Measurements from ENCODE around the gene TMEM53.
"Not testable (repeated sequence)": the region's sequence is repeated elsewhere in the genome, so short reads cannot be mapped to it uniquely, and the experiment has no call there.

The TMEM53 gene

DNA sequence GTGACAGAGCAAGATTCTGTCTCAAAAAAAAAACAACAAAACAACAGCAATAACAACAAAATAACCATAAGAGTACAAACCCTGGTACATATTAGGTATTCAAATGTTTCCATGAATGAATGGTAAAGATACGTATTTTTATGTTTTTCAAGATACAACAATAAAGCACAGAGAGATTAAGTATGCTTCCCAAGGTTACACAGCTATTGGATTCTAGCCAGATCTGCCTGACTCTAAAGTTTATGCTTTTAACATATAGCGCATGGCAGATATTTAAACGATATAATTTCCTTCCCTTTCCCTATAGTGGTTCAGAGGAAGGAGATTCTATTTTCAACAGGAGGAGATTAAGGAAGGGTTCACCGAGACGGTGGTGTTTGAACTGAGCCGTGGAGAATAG, 31.2 kb upstream of the TMEM53 start:
- Histone ChIP-seq H3K4me1 (ENCODE audit: low read depth, poor library complexity, severe bottlenecking) (peaks cover 11% of the 10 kb centered on the region), H3K27me3 (ENCODE audit: insufficient read depth, low read depth) (no peaks in the 10 kb centered on the region), H3K36me3 (ENCODE audit: insufficient read depth) (no peaks in the 10 kb centered on the region), H3K9ac (no peak overlapping the region), H3K79me2 (ENCODE audit: insufficient read depth, low read depth) (no peaks in the 10 kb centered on the region), H3K4me2 (no peak overlapping the region), H2AFZ (ENCODE audit: low read depth) (no peak overlapping the region), H4K20me1 (ENCODE audit: insufficient read depth) (no peaks in the 10 kb centered on the region; the same call in 1 of the 2 replicates), H3K4me3 (IDR thresholded peaks at IDR 0.05; ENCODE audit: insufficient read depth, low read depth, low read length) (no peak overlapping the region), H3K27ac (no peak overlapping the region)
- TF ChIP-seq, protein P1, sequence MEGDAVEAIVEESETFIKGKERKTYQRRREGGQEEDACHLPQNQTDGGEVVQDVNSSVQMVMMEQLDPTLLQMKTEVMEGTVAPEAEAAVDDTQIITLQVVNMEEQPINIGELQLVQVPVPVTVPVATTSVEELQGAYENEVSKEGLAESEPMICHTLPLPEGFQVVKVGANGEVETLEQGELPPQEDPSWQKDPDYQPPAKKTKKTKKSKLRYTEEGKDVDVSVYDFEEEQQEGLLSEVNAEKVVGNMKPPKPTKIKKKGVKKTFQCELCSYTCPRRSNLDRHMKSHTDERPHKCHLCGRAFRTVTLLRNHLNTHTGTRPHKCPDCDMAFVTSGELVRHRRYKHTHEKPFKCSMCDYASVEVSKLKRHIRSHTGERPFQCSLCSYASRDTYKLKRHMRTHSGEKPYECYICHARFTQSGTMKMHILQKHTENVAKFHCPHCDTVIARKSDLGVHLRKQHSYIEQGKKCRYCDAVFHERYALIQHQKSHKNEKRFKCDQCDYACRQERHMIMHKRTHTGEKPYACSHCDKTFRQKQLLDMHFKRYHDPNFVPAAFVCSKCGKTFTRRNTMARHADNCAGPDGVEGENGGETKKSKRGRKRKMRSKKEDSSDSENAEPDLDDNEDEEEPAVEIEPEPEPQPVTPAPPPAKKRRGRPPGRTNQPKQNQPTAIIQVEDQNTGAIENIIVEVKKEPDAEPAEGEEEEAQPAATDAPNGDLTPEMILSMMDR (conservative IDR thresholded peaks at IDR 0.05; ENCODE audit: low read depth, low read length): no peak

DNA sequence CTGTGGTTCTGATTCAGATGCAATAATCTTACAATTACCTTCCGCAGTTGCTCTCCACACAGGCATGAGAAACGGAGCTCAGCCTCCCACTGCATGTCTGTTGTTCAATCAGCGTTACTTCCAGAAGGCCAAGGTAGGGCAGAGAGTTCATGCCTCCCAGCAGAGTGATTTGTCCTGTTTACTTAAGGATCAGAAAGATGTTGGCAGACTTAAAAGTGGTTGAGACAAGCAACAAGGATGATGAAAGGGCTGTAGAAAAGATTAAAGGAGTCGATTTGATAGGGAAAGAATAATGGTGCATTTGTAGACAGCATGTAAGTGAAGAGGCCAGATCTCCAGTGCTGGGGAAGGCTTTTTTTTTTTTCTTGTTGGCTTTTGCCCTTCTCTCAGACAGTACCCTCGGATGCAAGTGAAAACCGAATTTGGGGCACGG, 26.9 kb upstream of the TMEM53 start:
- Histone ChIP-seq H3K27ac (no peak overlapping the region), H2AFZ (ENCODE audit: low read depth) (no peak overlapping the region), H3K36me3 (ENCODE audit: insufficient read depth) (no peaks in the 10 kb centered on the region), H3K4me3 (IDR thresholded peaks at IDR 0.05; ENCODE audit: insufficient read depth, low read depth, low read length) (no peak overlapping the region), H3K9ac (no peak overlapping the region), H4K20me1 (ENCODE audit: insufficient read depth) (no peaks in the 10 kb centered on the region), H3K79me2 (ENCODE audit: insufficient read depth, low read depth) (no peaks in the 10 kb centered on the region), H3K4me2 (no peak overlapping the region), H3K27me3 (ENCODE audit: insufficient read depth, low read depth) (no peaks in the 10 kb centered on the region), H3K4me1 (ENCODE audit: low read depth, poor library complexity, severe bottlenecking) (no peaks in the 10 kb centered on the region)
- TF ChIP-seq, protein P1 (conservative IDR thresholded peaks at IDR 0.05; ENCODE audit: low read depth, low read length): no peak

DNA sequence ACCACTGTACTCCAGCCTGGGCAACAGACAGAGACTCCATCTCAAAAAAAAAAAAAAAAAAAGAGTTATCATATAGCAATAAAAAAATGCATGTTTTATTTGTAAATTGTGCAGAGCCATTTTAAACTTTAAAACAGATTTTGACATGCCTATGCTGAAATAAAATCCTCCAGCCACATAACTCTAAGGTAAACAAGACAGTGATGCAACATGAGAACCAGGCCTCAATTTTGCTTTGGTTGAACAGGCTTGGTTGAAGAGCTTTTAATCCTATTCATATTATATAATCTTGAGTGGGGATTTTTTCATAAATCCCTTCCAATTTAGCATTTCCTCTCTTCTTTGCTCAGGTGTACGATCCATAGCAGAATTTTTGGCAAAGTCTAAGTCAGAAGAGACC, 26.3 kb upstream of the TMEM53 start:
- TF ChIP-seq, protein P1 (conservative IDR thresholded peaks at IDR 0.05; ENCODE audit: low read depth, low read length): no peak
- Histone ChIP-seq H3K4me1 (ENCODE audit: low read depth, poor library complexity, severe bottlenecking) (no peaks in the 10 kb centered on the region), H3K36me3 (ENCODE audit: insufficient read depth) (no peaks in the 10 kb centered on the region), H3K4me2 (no peak overlapping the region), H3K4me3 (IDR thresholded peaks at IDR 0.05; ENCODE audit: insufficient read depth, low read depth, low read length) (no peak overlapping the region), H3K9ac (no peak overlapping the region), H2AFZ (ENCODE audit: low read depth) (no peak overlapping the region), H3K27ac (no peak overlapping the region), H3K27me3 (ENCODE audit: insufficient read depth, low read depth) (no peaks in the 10 kb centered on the region), H3K79me2 (ENCODE audit: insufficient read depth, low read depth) (no peaks in the 10 kb centered on the region), H4K20me1 (ENCODE audit: insufficient read depth) (no peaks in the 10 kb centered on the region)

DNA sequence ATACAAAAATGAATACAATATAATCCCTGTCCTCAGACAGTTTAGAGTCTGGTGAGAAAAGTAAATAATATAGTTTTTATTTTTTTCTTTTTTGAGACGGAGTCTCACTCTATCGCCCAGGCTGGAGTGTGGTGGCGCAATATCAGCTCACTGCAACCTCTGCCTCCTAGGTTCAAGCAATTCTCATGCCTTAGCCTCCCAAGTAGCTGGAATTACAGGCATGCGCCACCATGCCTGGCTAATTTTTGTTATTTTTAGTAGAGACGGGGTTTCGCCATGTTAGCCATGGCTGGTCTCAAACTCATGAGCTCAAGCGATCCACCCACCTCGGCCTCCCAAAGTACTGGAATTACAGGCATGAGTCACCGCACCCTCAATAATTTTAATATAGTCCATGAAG, 25.1 kb upstream of the TMEM53 start:
- H3K9ac ChIP-seq; H3K4me1 ChIP-seq (ENCODE audit: low read depth, poor library complexity, severe bottlenecking); H4K20me1 ChIP-seq (ENCODE audit: insufficient read depth); H3K36me3 ChIP-seq (ENCODE audit: insufficient read depth); H2AFZ ChIP-seq (ENCODE audit: low read depth); H3K4me2 ChIP-seq; H3K79me2 ChIP-seq (ENCODE audit: insufficient read depth, low read depth); H3K27ac ChIP-seq; H3K4me3 ChIP-seq (IDR thresholded peaks at IDR 0.05; ENCODE audit: insufficient read depth, low read depth, low read length); H3K27me3 ChIP-seq (ENCODE audit: insufficient read depth, low read depth): not testable (repeated sequence)

DNA sequence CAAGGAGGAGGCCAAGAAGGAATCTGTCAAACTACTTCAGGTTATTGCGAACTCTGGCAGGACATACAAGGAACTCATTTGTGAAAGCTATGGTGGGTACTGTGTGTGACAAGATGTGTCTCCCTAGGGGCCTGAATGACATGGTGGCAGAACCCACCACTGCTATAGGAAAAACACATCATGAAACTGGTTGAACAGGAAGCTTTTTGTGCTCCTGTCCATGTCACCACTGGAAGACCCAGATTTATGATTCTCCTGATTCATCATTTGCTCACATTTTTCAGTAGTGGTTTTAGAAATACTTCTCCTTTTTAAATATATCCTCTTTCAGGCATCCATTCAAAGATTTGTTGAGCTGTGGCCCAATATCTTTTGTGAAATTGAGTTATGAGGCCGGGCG, 23.9 kb upstream of the TMEM53 start:
- H4K20me1 ChIP-seq (ENCODE audit: insufficient read depth): no peaks in the 10 kb centered on the region
- H3K27ac ChIP-seq: no peak overlapping the region
- TF ChIP-seq, protein P1 (conservative IDR thresholded peaks at IDR 0.05; ENCODE audit: low read depth, low read length): no peak
- no peaks in the 10 kb centered on the region for H3K79me2 ChIP-seq (ENCODE audit: insufficient read depth, low read depth)
- H2AFZ ChIP-seq (ENCODE audit: low read depth): no peak overlapping the region
- no peaks in the 10 kb centered on the region for H3K36me3 ChIP-seq (ENCODE audit: insufficient read depth)
- H3K9ac ChIP-seq: no peak overlapping the region
- H3K4me3 ChIP-seq (IDR thresholded peaks at IDR 0.05; ENCODE audit: insufficient read depth, low read depth, low read length): no peak overlapping the region
- no peaks in the 10 kb centered on the region for H3K27me3 ChIP-seq (ENCODE audit: insufficient read depth, low read depth)
- H3K4me1 ChIP-seq (ENCODE audit: low read depth, poor library complexity, severe bottlenecking): peaks cover 7% of the 10 kb centered on the region
- H3K4me2 ChIP-seq: no peak overlapping the region

All from KMS-11 (cell line).